ENCODE data around the gene PPP6R2.

DNA sequence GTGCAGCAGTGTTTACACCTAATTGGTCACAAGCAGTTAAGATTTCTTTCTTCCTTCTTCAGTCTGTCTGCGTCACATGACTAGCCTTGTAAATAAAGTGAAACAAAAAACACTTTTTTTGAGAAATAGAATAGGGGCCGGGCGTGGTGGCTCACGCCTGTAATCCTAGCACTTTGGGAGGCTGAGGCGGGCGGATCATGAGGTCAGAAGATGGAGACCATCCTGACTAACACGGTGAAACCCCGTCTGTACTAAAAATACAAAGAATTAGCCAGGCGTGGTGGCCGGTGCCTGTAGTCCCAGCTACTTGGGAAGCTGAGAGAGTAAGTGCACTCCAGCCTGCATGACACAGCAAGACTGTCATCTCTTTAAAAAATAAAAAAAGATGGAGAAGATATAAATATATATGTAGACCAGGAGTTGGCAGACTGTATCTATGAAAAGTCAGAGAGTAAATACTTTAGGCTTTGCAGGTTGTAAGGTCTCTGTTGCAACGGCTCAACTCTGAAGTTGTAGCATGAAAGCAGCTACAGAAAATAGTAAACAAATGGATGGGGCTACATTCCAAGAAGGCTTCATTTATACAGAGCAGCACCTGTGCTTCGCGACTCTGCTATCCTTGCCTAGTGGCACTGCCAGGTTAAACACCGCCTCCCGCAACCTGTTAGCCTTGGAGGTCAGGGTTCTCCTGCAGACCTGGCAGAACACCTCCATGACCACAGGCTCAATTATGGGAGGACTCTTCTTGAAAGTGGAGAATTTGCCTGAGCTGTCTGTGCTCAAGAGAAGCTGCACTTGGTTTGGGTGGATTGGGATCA, 55.9 kb downstream of the PPP6R2 start:
- TF ChIP-seq, protein P1, sequence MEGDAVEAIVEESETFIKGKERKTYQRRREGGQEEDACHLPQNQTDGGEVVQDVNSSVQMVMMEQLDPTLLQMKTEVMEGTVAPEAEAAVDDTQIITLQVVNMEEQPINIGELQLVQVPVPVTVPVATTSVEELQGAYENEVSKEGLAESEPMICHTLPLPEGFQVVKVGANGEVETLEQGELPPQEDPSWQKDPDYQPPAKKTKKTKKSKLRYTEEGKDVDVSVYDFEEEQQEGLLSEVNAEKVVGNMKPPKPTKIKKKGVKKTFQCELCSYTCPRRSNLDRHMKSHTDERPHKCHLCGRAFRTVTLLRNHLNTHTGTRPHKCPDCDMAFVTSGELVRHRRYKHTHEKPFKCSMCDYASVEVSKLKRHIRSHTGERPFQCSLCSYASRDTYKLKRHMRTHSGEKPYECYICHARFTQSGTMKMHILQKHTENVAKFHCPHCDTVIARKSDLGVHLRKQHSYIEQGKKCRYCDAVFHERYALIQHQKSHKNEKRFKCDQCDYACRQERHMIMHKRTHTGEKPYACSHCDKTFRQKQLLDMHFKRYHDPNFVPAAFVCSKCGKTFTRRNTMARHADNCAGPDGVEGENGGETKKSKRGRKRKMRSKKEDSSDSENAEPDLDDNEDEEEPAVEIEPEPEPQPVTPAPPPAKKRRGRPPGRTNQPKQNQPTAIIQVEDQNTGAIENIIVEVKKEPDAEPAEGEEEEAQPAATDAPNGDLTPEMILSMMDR (IDR thresholded peaks at IDR 0.05): no peak
- TF ChIP-seq POLR2A (IDR thresholded peaks at IDR 0.05) (no peak), POLR2AphosphoS5 (IDR thresholded peaks at IDR 0.05) (no peak)
